ENCODE data around the gene XIRP1. TPM values are rescaled to one million over a fixed set of nuclear protein-coding genes. Genes with fewer than 3 reads are reported as not detected.

The XIRP1 gene
- total RNA-seq, 1 donor from 2014 or later = not detected

Small RNAs within 50 kb of the gene (microRNA-seq; reads per million reads assigned to microRNA genes)
- not detected for gene MIR6822 (ENCODE audit: borderline number of aligned reads, unreplicated experiment)

Other genes with a start within 250 kb of the XIRP1 start
- 1.5 and 1.6 TPM in 2 replicates for gene SCN11A, start 140.7 kb downstream of the XIRP1 start, total RNA-seq
- 69.7 and 78.3 TPM in 2 replicates for gene WDR48, start 140.6 kb downstream of the XIRP1 start, total RNA-seq
- gene GORASP1, start 85.0 kb downstream of the XIRP1 start, total RNA-seq = 64.3 and 72.8 TPM in 2 replicates
- gene TTC21A, start 84.9 kb downstream of the XIRP1 start, total RNA-seq = 16.1 and 17.2 TPM in 2 replicates
- gene CSRNP1, start 39.0 kb downstream of the XIRP1 start, total RNA-seq = 6.6 and 6.7 TPM in 2 replicates
- gene CX3CR1, start 87.4 kb upstream of the XIRP1 start, total RNA-seq = not detected in 2 replicates
- gene CCR8, start 137.1 kb upstream of the XIRP1 start, total RNA-seq = not detected in 2 replicates
- 34.6 and 38.0 TPM in 2 replicates for gene SLC25A38, start 190.8 kb upstream of the XIRP1 start, total RNA-seq
- 1,289 and 1,295 TPM in 2 replicates for gene RPSA, start 214.1 kb upstream of the XIRP1 start, total RNA-seq